Nephron progenitor cell (in vitro differentiated cells): ENCODE results near the gene FAM171A2.
A peak's percentile ranks its signal among the peaks of the same experiment; 100 is the strongest.

Experiments used
- DNase-seq: peaks from one replicate; pipeline ENCODE4 v3.0.0; 2021
- H3K27ac Mint-ChIP-seq: 2 replicates; pipeline ENCODE4 v1.8.0; 2021; ENCODE audit warnings: mild to moderate bottlenecking, moderate library complexity, mixed read lengths
- H3K27me3 Mint-ChIP-seq: 2 replicates; pipeline ENCODE4 v1.8.0; 2021; ENCODE audit warnings: mild to moderate bottlenecking, low read depth, mixed read lengths; ENCODE audit not compliant: poor library complexity
- H3K36me3 Mint-ChIP-seq: 2 replicates; pipeline ENCODE4 v1.8.0; 2021; ENCODE audit warnings: low read depth, mixed read lengths
- H3K4me1 Mint-ChIP-seq: 2 replicates; pipeline ENCODE4 v1.8.0; 2021; ENCODE audit warnings: mixed read lengths
- H3K4me3 Mint-ChIP-seq: 2 replicates; pipeline ENCODE4 v1.8.0; 2021; ENCODE audit warnings: mild to moderate bottlenecking, moderate library complexity, mixed read lengths
- H3K9me3 Mint-ChIP-seq: 2 replicates; pipeline ENCODE4 v1.8.0; 2021; ENCODE audit warnings: mild to moderate bottlenecking, moderate library complexity, mixed read lengths
- CTCF ChIP-seq: fragments of 200-600 bp; sonication (generic); IDR thresholded peaks from 2 replicates; pipeline ENCODE4 v1.5.0; 2021; ENCODE audit warnings: antibody characterized with exemption

FAM171A2 gene

DNA sequence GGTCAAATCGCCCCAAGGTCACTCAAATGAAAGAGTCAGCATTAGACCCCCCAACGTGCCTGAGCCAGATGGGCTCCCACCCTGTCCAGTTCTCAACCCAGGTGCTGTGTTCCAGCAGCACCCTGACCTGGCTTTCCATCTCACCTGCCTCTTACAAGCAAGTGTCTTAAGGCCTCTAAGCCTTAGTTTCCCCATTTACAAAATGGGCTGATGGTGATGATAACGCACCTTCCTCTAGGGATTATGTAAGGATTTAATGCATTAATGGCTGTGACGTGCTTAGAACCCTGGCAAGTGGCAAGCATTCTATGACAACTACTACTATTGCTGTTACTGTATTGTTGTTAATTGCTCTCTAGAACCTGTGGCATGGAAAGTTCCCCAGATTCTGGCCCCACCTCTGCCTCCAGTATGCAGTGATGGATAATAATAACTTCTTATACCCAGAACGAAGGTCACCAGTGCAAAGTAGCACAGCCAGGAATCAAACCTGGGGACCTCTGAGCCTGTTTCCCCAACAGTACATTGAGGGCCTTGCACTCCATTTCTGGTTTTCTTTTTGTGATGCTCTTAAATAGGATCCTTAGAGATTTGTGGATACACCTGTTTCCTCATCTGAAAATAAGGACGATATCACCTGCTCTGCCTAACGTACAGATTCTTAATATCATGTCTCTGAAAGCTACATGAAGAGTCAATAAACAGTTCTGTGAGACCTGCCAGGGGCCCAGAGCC lies 35.8 kb downstream of the FAM171A2 start:
- peaks cover 26% of the 10 kb centered on the region for H3K27me3 Mint-ChIP-seq
- H3K4me3 Mint-ChIP-seq: no peak overlapping the region
- TF ChIP-seq CTCF: no peak
- DNase-seq: no peak
- no peaks in the 10 kb centered on the region for H3K9me3 Mint-ChIP-seq
- no peaks in the 10 kb centered on the region for H3K36me3 Mint-ChIP-seq
- no peak overlapping the region for H3K27ac Mint-ChIP-seq
- H3K4me1 Mint-ChIP-seq: peaks cover 13% of the 10 kb centered on the region

DNA sequence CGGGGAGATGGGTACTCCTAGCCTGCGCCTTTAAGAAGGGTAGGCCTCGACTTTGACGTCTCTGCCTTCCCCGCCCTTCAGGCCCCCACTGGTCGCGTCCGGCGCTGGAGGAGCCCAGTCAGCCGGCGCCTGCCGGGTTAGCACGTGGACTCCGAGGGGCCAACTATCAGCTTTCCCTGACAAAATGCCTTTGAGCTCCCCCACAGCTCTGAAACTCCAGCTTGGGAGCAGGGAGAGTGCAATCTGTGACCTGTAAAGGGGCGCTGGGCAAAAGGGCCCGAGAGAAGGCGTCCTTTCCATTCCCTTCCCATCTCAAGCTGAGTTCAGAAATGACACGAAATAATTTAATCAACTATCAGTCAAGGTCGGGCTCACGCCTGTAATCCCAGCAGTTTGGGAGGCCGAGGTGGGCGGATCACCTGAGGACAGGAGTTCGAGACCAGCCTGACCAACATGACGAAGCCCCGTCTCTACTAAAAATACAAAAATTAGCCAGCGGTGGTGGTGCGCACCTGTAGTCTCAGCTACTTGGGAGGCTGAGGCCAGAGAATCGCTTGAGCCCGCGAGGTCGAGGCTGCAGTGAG lies 36.7 kb downstream of the FAM171A2 start:
- Mint-ChIP-seq H3K4me1 (peaks cover 13% of the 10 kb centered on the region), H3K9me3 (no peaks in the 10 kb centered on the region), H3K4me3 (no peak overlapping the region), H3K36me3 (no peaks in the 10 kb centered on the region), H3K27me3 (peaks cover 26% of the 10 kb centered on the region), H3K27ac (no peak overlapping the region)
- DNase-seq: peak; percentile 89
- no peak for TF ChIP-seq CTCF

DNA sequence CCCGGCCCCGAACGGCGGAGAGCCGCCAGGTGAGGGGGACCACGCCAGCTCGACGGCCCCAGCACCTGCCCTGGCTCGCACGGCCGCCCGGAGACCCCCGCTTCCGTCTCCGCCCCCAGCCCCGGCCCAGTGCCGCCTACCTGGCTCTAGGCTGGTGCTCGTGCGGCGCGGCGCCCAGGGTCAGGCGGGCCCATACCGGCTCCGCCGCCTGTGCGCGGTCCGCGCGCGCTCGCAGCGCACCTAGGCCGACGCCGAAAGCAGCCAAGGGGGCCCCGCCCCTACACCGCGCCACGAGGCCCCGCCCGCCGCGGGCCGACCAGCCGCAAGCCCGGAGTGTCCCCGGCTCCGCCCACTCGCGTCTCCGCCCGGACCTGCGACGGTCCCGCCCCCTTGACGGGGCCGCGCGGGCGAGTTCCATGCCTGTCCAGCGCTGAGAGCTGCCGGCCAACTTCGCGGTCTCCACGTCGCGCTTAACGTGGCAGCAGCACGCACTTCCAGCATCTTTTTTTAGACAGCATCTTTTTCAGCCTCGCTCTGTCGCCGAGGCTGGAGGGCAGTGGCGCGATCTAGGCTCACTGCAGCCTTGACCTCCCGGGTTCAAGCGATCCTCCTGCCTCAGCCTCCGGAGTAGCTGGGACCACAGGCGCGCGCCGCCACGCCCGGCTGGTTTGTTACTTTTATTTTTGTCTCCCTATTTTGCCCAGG lies 38.9 kb downstream of the FAM171A2 start, which contains the start of gene SLC25A39:
Gene SLC25A39 (minus strand): TSS at position 253 of the 705 bp plus-strand sequence. CDS start 1,261 bp downstream, outside the sequence.
- TF ChIP-seq CTCF: no peak
- Mint-ChIP-seq H3K4me3 (peak within 1 kb of the TSS; percentile 83), H3K9me3 (no peaks in the 10 kb centered on the region), H3K27me3 (peaks cover 26% of the 10 kb centered on the region), H3K36me3 (peaks cover under 1% of the 10 kb centered on the region), H3K4me1 (peaks cover 13% of the 10 kb centered on the region), H3K27ac (no peak within 1 kb of the TSS)
- DNase-seq: peak; percentile 97

DNA sequence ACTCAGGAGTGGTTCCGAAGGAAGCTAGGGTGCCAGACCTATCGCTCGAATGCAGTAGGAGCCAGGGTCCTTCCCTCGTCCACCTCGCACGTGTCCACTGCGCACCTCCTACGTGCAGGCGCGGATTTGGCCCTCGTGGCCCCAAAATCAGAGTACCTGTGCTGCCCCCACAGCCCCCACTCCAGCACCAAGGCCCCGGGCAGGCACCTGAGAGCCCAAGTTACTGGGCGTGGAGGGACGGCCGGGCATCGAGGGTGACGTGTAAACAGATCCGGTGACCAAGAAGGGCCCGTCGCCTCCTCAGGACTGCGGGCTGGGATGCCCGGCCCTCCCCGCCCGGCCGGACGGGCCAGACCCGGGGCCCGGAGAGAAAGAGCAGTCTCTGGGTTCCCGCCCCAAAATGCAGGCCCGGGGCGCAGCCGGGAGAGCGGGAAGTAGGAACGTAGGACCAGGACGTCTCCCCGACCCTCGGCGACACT lies 39.5 kb downstream of the FAM171A2 start:
- no peak for TF ChIP-seq CTCF
- Mint-ChIP-seq H3K27me3 (peaks cover 27% of the 10 kb centered on the region), H3K36me3 (peaks cover 6% of the 10 kb centered on the region), H3K4me1 (peaks cover 13% of the 10 kb centered on the region), H3K27ac (no peak overlapping the region), H3K4me3 (peak overlapping the region; percentile 83), H3K9me3 (no peaks in the 10 kb centered on the region)
- no peak for DNase-seq

GRCh38 chr17:44323359-44324091 lies 40.1 kb downstream of the FAM171A2 start:
- Mint-ChIP-seq H3K4me1 (peaks cover 12% of the 10 kb centered on the region), H3K27me3 (peaks cover 30% of the 10 kb centered on the region), H3K27ac (no peak overlapping the region), H3K36me3 (peaks cover 6% of the 10 kb centered on the region), H3K4me3 (peak overlapping the region; percentile 83), H3K9me3 (no peaks in the 10 kb centered on the region)
- no peak for DNase-seq
- TF ChIP-seq CTCF: no peak
